GM19395 (cell line): Measurements from ENCODE around the gene RYR3.

ENCODE experiments used
- ATAC-seq: cut with Tn5 transposase; IDR thresholded peaks from one replicate; pipeline ENCODE4 v1.9.1; 2021; ENCODE audit warnings: mild to moderate bottlenecking, moderate library complexity; ENCODE audit not compliant: unreplicated experiment

RYR3 gene

GRCh38 chr15:33378866-33379480 lies 68.2 kb downstream of the RYR3 start:
- ATAC-seq: no peak

GRCh38 chr15:33380406-33380805 lies 69.6 kb downstream of the RYR3 start:
- ATAC-seq: no peak

DNA sequence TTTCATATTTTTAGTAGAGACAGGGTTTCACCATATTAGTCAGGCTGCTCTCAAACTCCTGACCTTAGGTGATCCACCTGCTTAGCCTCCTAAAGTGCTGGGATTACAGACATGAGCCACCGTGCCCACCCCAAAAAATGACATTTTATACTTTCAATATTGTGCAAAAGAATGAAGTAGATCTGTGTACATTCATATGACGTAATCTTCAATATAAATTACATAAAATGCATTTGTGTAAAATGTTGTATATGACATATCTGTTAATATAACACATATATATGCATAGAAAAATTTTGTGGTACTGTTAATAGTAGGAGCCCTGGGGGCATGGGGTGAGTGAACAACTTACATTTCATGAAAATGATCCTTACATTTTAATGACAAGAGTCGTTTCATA lies 71.7 kb downstream of the RYR3 start:
- ATAC-seq: no peak

- no peak for ATAC-seq
Observed at GRCh38 chr15:33384307-33384706, 73.5 kb downstream of the RYR3 start.

GRCh38 chr15:33392453-33392852 lies 81.7 kb downstream of the RYR3 start:
- no peak for ATAC-seq

GRCh38 chr15:33393546-33393945 lies 82.8 kb downstream of the RYR3 start:
- ATAC-seq: no peak

- ATAC-seq: no peak
Observed at GRCh38 chr15:33395321-33395720, 84.6 kb downstream of the RYR3 start.

DNA sequence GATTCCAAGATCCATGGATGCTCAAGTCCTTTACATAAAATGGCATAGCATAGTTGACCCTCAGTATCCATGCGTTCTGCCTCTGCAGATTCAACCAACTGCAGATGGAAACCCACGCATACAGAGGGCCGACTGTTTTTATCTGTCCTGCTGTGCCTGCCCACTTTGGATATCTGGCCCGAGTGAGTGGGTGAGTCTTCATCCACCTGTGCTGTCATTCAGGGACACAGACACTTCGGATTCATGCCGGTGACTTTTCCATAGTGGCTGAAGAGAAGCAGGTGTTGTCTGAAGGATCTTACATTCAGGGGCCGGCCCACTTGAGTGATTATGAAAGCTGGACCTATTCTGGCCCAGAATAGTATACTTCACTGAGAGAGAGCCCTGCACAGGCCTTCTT lies 85.1 kb downstream of the RYR3 start:
- ATAC-seq: no peak

GRCh38 chr15:33396475-33396874 lies 85.7 kb downstream of the RYR3 start:
- no peak for ATAC-seq

DNA sequence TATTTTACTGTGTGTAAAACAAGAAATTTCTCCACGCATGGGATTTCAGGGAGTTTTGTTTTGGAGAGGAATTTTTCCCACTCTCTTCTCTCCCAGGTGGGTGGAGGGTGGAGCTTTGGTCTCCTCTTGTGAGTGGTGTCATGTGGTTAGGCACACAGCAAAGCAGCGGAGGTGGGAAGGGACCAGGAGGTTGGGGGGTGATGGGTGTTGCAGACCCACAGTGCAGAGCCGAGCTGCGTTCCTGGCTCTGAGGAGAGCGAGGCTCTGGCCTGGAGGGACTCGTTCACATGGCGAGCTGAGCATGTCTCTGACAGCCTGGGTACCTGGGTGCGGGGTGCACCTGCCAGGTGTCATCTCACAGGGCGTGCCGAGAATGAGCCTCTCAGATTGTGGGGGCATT lies 87.8 kb downstream of the RYR3 start:
- no peak for ATAC-seq

DNA sequence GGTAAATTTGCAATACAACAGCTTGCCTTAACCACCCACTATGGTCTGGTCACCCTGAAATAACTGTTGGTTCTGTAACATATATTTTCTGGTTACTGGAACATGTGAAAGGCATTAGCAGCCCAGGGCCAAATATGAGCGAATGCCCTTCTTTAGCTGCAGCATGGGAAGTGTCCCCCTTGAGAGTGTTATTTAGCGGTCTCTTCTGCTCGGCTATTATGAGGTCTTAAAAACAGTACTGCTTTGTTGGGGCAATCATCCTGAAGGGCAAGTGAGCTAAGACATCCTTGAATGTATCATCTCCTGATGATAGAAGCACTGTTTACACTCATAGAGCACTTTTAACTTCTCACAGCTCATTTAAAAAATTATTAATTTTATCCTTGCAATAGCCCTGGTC lies 90.2 kb downstream of the RYR3 start:
- no peak for ATAC-seq

GRCh38 chr15:33402600-33402999 lies 91.8 kb downstream of the RYR3 start:
- ATAC-seq: no peak

DNA sequence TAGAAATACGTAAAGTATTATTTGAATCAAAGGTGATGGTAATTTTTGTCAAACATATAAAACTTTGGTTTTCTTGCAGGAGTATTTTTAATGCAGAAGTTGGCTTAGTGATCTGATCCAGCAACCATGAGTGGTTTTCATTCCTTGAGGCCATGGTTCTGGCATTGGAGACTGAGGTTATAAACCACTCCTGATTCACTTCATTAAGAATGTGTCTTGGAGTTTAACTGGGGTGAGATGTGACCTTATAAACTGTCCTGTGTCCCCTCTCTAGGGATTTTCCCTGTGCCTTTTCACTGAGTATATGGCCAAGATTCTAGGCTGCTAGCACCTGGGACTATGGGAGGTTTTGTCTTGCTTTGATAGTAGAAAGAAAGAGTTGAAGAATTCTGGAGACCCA lies 94.3 kb downstream of the RYR3 start:
- ATAC-seq: no peak

DNA sequence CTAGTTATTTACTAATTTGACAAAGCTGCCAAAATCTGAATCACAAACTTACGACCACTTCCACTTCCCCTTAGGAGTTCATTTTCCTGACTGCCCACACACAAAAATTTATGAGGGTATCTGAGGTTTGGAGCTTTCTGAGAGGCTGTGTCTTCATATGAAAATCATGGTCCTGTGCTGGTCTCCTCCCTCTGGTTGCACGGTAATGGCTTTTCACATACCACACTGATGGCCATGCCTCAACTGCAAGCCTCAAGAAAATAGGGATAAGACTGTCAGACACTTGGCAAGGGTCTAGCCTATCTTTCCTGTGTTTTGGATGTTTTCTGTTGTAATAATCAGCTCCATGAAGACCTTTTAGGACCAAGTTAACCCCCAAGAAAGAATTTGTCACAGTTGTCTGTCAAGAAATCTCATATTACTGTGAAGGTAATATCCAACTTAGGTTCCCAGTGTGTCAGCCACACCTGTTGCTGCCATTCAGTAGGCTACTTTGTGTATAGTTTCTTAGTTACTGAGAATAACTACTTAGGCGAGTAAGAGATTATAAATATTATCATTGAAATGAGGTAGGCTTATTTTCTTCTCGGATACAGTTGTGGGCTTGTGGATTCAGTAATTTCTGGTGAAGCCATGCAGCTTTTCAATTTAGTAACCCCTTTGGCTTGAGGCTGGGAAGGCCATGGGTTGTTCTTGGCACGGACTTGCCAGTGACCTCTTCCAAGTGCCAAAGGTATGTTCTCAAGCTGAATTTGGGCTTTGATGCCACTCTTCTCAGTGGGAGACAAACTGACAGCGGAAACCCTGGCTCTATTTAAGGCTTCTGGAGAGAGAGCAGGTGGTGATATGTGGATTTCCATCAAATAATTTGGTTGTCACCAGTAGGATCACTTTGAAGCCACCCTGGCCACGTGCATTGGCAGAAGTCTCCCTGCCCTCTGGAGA lies 101.1 kb downstream of the RYR3 start:
- ATAC-seq: no peak

DNA sequence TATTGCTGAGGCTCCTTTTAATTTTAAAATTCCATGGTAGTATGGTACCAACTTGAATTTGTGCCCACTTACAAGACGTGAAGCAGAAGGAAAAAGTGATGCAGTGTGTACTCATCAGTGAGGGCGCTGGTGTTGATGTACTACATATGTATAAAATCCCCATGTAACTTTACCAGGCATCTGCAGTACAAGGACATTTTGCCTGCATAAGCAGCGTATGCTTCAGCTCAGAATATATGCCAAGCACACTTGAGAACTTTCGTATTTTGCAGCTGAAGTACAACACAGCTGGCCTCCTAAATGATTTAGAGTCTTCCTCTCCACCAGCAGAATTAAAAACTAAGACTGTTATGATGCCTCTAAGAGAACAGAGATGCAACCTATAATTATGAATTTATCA lies 108.9 kb downstream of the RYR3 start:
- ATAC-seq: no peak

DNA sequence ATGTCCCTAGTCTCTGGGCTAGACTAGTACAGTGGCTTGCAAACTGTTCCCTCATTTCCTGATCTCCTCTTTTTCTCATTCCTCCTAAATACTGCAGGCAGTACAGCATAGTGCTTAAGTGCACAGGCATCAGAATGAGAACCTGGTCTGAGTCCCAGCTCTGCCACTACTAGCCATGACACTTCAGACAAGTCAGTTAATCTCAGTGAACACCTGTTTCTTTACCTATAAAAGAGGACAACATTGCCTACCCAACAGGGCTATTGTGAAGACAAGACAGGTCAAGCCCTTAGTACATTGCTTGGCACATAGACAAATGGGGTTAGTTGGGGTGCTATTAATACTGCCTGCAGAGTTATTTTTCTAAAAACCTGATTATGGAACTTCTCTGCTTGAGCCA lies 113.3 kb downstream of the RYR3 start:
- no peak for ATAC-seq

- no peak for ATAC-seq
Observed at GRCh38 chr15:33425142-33425541, 114.4 kb downstream of the RYR3 start.

DNA sequence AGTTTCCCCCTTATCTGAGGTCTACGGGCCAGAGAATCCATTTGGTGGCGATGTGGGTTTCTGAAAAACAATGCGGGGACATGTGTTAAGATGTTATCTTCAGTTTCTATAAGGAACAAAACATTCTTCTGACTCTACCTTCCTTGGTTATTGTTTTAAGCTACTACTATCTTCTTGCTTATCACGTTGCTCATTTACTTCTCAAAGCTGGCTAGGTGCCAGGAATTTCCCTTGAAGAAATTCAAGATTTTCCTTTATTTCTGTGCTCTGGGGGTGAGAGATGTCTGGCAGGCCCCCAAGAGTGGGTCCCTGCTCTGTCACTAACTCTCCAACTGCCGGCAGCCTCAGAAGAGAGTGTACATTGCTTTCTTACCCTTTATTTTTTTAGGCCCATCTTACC lies 119.8 kb downstream of the RYR3 start:
- ATAC-seq: no peak

DNA sequence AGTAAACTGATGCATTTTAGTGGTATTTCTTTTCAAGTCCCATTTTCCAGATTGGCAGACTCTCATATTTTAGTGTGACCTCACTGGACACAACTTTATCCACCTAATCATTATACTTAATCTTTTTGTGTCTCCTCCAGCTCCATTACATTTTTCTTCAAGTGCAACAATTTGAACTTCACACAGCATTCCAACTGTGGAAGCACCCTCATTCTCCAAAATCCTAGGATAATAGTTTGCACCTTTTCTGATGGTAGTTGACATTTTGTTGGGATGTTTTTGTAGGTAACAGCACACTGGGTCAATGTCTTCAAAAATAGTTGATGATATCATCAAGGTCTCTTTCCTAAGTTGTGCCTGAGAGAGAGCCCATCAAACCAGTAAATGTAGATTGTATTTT lies 123.1 kb downstream of the RYR3 start:
- no peak for ATAC-seq

DNA sequence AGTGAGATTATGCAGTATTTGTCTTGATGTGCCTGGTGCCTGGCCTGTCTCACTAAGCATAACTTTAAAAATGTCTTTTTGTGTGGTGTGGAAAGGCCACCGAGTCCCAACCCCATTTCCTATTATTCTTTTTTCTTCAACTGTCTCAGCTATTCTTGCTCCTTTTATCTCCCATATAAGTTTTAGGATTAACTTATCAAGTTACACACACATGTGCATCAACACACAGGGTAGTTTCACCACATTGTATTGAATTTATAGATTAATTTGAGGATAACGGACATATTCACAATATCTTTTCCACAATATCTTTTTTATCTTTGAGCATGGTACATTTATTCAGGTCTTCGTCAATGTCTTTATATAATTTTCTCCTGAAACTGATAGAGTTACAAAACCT lies 127.6 kb downstream of the RYR3 start:
- no peak for ATAC-seq

GRCh38 chr15:33440900-33441299 lies 130.1 kb downstream of the RYR3 start:
- no peak for ATAC-seq

GRCh38 chr15:33442449-33442848 lies 131.7 kb downstream of the RYR3 start:
- no peak for ATAC-seq
